Keratinocyte (primary cell): ENCODE data around the gene CTNNA2.

Source experiments
- CTCF ChIP-seq, 3 experiments: IDR thresholded peaks in 1 of 3; conservative IDR thresholded peaks in 1 of 3; optimal IDR thresholded peaks in 1 of 3; 2 replicates in 2 of 3; 3 replicates in 1 of 3; pipeline versions ENCODE3 to v1.5.1; 2011; ENCODE audit warnings: low read length in 3 of 3, mild to moderate bottlenecking in 3 of 3, moderate library complexity in 2 of 3, control low read depth in 1 of 3, inconsistent platforms in 1 of 3; ENCODE audit not compliant: insufficient read depth in 2 of 3; ENCODE audit errors: extremely low read depth in 1 of 3
- EZH2 ChIP-seq: IDR thresholded peaks from one replicate; pipeline ENCODE4 v1.6.1; 2012; ENCODE audit warnings: inconsistent platforms, mild to moderate bottlenecking, low read length, moderate library complexity

- no peak for TF ChIP-seq CTCF (optimal IDR thresholded peaks at IDR 0.05 in 1 of 3, IDR thresholded peaks at IDR 0.05 in 1 of 3, conservative IDR thresholded peaks at IDR 0.05 in 1 of 3; ENCODE audit: extremely low read depth in 1 of 3, insufficient read depth in 2 of 3, low read length in 3 of 3)
- no peak for TF ChIP-seq EZH2
Observed at GRCh38 chr2:79824086-79824786, 311.4 kb downstream of the CTNNA2 start.
